Caco-2 (cell line): Measurements from ENCODE around the gene RAB12. TPM values are rescaled to one million over a fixed set of nuclear protein-coding genes. Genes with fewer than 3 reads are reported as not detected.

Experiments
- BruUV-seq: library from RNA; stranded (reverse); fragments of 400-500 nt; replicated peaks from 2 replicates; lab custom pipeline; 2021; lab: Mats Ljungman, UMichigan
- CTCF ChIA-PET: fragments of 300-600 bp; sonication (Branson Sonifier 250); formaldehyde crosslinking; loops from one replicate; lab custom pipeline; 2022; ENCODE audit warnings: antibody characterized with exemption; lab: Charles Lee
- POLR2A ChIA-PET: fragments of 300-600 bp; sonication (Branson Sonifier 250); formaldehyde crosslinking; loops from one replicate; lab custom pipeline; 2022; ENCODE audit warnings: antibody characterized with exemption; lab: Charles Lee
- DNase-seq, 2 experiments: peaks; one replicate each; pipeline versions ENCODE4 v3.0.0 to v3.0.0-alpha.2; 2020 to 2022
- H3K27me3 ChIP-seq: replicated peaks from 2 replicates; pipeline ENCODE4 v1.6.0; 2011; ENCODE audit warnings: low read length; ENCODE audit not compliant: control insufficient read depth, insufficient read depth
- H3K36me3 ChIP-seq: 2 replicates; pipeline ENCODE4 v1.5.1; 2011; ENCODE audit warnings: low read length; ENCODE audit not compliant: control insufficient read depth, insufficient read depth
- H3K4me1 ChIP-seq: fragments of 250-450 bp; sonication (Bioruptor Pico); 2 replicates; pipeline ENCODE4 v1.5.1; 2020; ENCODE audit warnings: mild to moderate bottlenecking
- H3K4me3 ChIP-seq: 2 replicates; pipeline ENCODE4 v1.5.1; 2011; ENCODE audit warnings: low read depth, mild to moderate bottlenecking, control low read depth, low read length
- H3K9me3 ChIP-seq: fragments of 250-450 bp; sonication (Bioruptor Pico); 2 replicates; pipeline ENCODE4 v1.5.1; 2020; ENCODE audit warnings: mild to moderate bottlenecking, moderate library complexity
- H3K27ac Mint-ChIP-seq: one replicate; pipeline ENCODE4 v1.8.0; 2022; ENCODE audit warnings: mixed read lengths; ENCODE audit not compliant: unreplicated experiment
- H3K27me3 Mint-ChIP-seq: one replicate; pipeline ENCODE4 v1.8.0; 2022; ENCODE audit warnings: mixed read lengths; ENCODE audit not compliant: insufficient read depth, unreplicated experiment
- H3K36me3 Mint-ChIP-seq: one replicate; pipeline ENCODE4 v1.8.0; 2022; ENCODE audit warnings: mild to moderate bottlenecking, mixed read lengths; ENCODE audit not compliant: insufficient read depth, unreplicated experiment
- H3K4me1 Mint-ChIP-seq: one replicate; pipeline ENCODE4 v1.8.0; 2022; ENCODE audit warnings: low read depth, mixed read lengths; ENCODE audit not compliant: unreplicated experiment
- H3K4me3 Mint-ChIP-seq: one replicate; pipeline ENCODE4 v1.8.0; 2022; ENCODE audit warnings: mild to moderate bottlenecking, moderate library complexity, mixed read lengths; ENCODE audit not compliant: unreplicated experiment
- H3K9me3 Mint-ChIP-seq: one replicate; pipeline ENCODE4 v1.8.0; 2022; ENCODE audit warnings: mixed read lengths; ENCODE audit not compliant: unreplicated experiment
- CTCF ChIP-seq, 2 experiments: fragments of 200-600 bp in 1 of 2; IDR thresholded peaks; 1 replicate in 1 of 2; 2 replicates in 1 of 2; pipeline versions ENCODE4 v1.5.1 to v1.8.0; 2011 to 2022; ENCODE audit warnings: antibody characterized with exemption in 1 of 2, control low read depth in 1 of 2, inconsistent platforms in 1 of 2, low read depth in 1 of 2, low read length in 1 of 2, mild to moderate bottlenecking in 1 of 2, moderate library complexity in 1 of 2; ENCODE audit not compliant: insufficient read depth in 1 of 2, severe bottlenecking in 1 of 2, unreplicated experiment in 1 of 2
- intact Hi-C: fragments of 100-400 bp; cut with micrococcal nuclease; formaldehyde crosslinking; loops from one replicate; pipeline ENCODE4 v1.10.0; 2022; ENCODE audit not compliant: unreplicated experiment
- total RNA-seq: library from RNA; stranded (reverse); gene quantifications from 2 replicates; pipeline ENCODE4 v1.2.3, GENCODE V29; 2022

RAB12 gene
- total RNA-seq, 1 experiment from 2014 or later, result 42.8 TPM

GRCh38 chr18:8686611-8687010 is 77.4 kb downstream of the RAB12 start:
- ChIA-PET POLR2A (interaction anchor here (0.6 kb wide), 1 partner anchor 273 kb away, joined by 3 read pairs; no protein-coding TSS in a partner anchor), CTCF (no interaction called here)
- no peaks in the 10 kb centered on the region for H3K27me3 ChIP-seq
- H3K4me3 ChIP-seq, result no peak overlapping the region
- no peaks in the 10 kb centered on the region for H3K36me3 ChIP-seq
- Mint-ChIP-seq H3K4me3 (no peak overlapping the region), H3K27me3 (no peaks in the 10 kb centered on the region), H3K9me3 (no peaks in the 10 kb centered on the region), H3K4me1 (no peaks in the 10 kb centered on the region), H3K27ac (no peak overlapping the region), H3K36me3 (no peaks in the 10 kb centered on the region)
- H3K9me3 ChIP-seq, result no peaks in the 10 kb centered on the region
- BruUV-seq, result no TSS peak
- 0 out of 2 replicates have a peak, but pooled peaks cover under 1% of the 10 kb centered on the region for H3K4me1 ChIP-seq
- no peak for DNase-seq
- intact Hi-C loops, result no loop called here
- TF ChIP-seq CTCF (IDR thresholded peaks at IDR 0.05; ENCODE audit: insufficient read depth in 1 of 2, low read depth in 1 of 2, low read length in 1 of 2, severe bottlenecking in 1 of 2, unreplicated experiment in 1 of 2), result no peak

GRCh38 chr18:8688216-8688800 is 79.1 kb downstream of the RAB12 start:
- Mint-ChIP-seq H3K27ac (no peak overlapping the region), H3K9me3 (no peaks in the 10 kb centered on the region), H3K4me3 (no peak overlapping the region), H3K36me3 (no peaks in the 10 kb centered on the region), H3K27me3 (no peaks in the 10 kb centered on the region), H3K4me1 (no peaks in the 10 kb centered on the region)
- Histone ChIP-seq H3K9me3 (no peaks in the 10 kb centered on the region), H3K4me3 (no peak overlapping the region), H3K36me3 (no peaks in the 10 kb centered on the region), H3K27me3 (no peaks in the 10 kb centered on the region), H3K4me1 (no peaks in the 10 kb centered on the region)
- ChIA-PET CTCF (no interaction called here), POLR2A (no interaction called here)
- BruUV-seq, result no TSS peak
- intact Hi-C loops, result no loop called here
- TF ChIP-seq CTCF (IDR thresholded peaks at IDR 0.05; ENCODE audit: insufficient read depth in 1 of 2, low read depth in 1 of 2, low read length in 1 of 2, severe bottlenecking in 1 of 2, unreplicated experiment in 1 of 2), result no peak
- no peak for DNase-seq

GRCh38 chr18:8688816-8689215 is 79.6 kb downstream of the RAB12 start:
- TF ChIP-seq CTCF (IDR thresholded peaks at IDR 0.05; ENCODE audit: insufficient read depth in 1 of 2, low read depth in 1 of 2, low read length in 1 of 2, severe bottlenecking in 1 of 2, unreplicated experiment in 1 of 2), result no peak
- Mint-ChIP-seq H3K27ac (no peak overlapping the region), H3K4me1 (no peaks in the 10 kb centered on the region), H3K27me3 (no peaks in the 10 kb centered on the region), H3K9me3 (no peaks in the 10 kb centered on the region), H3K4me3 (no peak overlapping the region), H3K36me3 (no peaks in the 10 kb centered on the region)
- intact Hi-C loops, result no loop called here
- no peaks in the 10 kb centered on the region for H3K36me3 ChIP-seq
- no peak for DNase-seq
- ChIA-PET POLR2A (no interaction called here), CTCF (no interaction called here)
- no peak overlapping the region for H3K4me3 ChIP-seq
- no peaks in the 10 kb centered on the region for H3K4me1 ChIP-seq
- BruUV-seq, result no TSS peak
- H3K9me3 ChIP-seq, result no peaks in the 10 kb centered on the region
- H3K27me3 ChIP-seq, result no peaks in the 10 kb centered on the region

Other genes starting within 250 kb of the RAB12 start
- 26.4 and 28.3 TPM in 2 replicates for gene MTCL1, start 96.1 kb downstream of the RAB12 start, total RNA-seq